Effector CD4-positive, alpha-beta T cell (primary cell): Measurements from ENCODE around the gene BABAM2.
"Not testable (repeated sequence)": the region's sequence is repeated elsewhere in the genome, so short reads cannot be mapped to it uniquely, and the experiment has no call there.

Experiments used
- DNase-seq: peaks from one replicate; pipeline ENCODE4 v3.0.0-alpha.2; 2020

BABAM2 gene

GRCh38 chr2:27988718-27989117, 98.2 kb downstream of the BABAM2 start:
- DNase-seq, result no peak

GRCh38 chr2:27989149-27989548, 98.6 kb downstream of the BABAM2 start:
- DNase-seq, result no peak

GRCh38 chr2:27990030-27990590, 99.6 kb downstream of the BABAM2 start:
- no peak for DNase-seq

GRCh38 chr2:27991146-27991545, 100.6 kb downstream of the BABAM2 start:
- no peak for DNase-seq

GRCh38 chr2:27992787-27993401, 102.4 kb downstream of the BABAM2 start:
- DNase-seq, result no peak

GRCh38 chr2:27993402-27993787, 102.9 kb downstream of the BABAM2 start:
- DNase-seq, result no peak

- DNase-seq, result no peak
These were observed 103.6 kb downstream of the BABAM2 start for GRCh38 chr2:27993950-27994728.

GRCh38 chr2:27996156-27996922, 105.8 kb downstream of the BABAM2 start:
- DNase-seq, result no peak

- DNase-seq, result no peak
These were observed 109.8 kb downstream of the BABAM2 start for GRCh38 chr2:28000287-28000686.

GRCh38 chr2:28002181-28002580, 111.7 kb downstream of the BABAM2 start:
- DNase-seq, result no peak

GRCh38 chr2:28004086-28004485, 113.6 kb downstream of the BABAM2 start:
- DNase-seq, result no peak

- no peak for DNase-seq
These were observed 119.2 kb downstream of the BABAM2 start for GRCh38 chr2:28009732-28010131.

GRCh38 chr2:28011322-28011737, 120.8 kb downstream of the BABAM2 start:
- DNase-seq, result no peak

GRCh38 chr2:28018474-28018873, 127.9 kb downstream of the BABAM2 start:
- not testable (repeated sequence) for DNase-seq

GRCh38 chr2:28019521-28019920, 129.0 kb downstream of the BABAM2 start:
- not testable (repeated sequence) for DNase-seq

- DNase-seq, result no peak
These were observed 131.4 kb downstream of the BABAM2 start for GRCh38 chr2:28021898-28022297.

GRCh38 chr2:28025123-28025522, 134.6 kb downstream of the BABAM2 start:
- no peak for DNase-seq

GRCh38 chr2:28026230-28026629, 135.7 kb downstream of the BABAM2 start:
- DNase-seq, result not testable (repeated sequence)

GRCh38 chr2:28028025-28028424, 137.5 kb downstream of the BABAM2 start:
- no peak for DNase-seq

- no peak for DNase-seq
These were observed 140.1 kb downstream of the BABAM2 start for GRCh38 chr2:28030600-28030999.

- DNase-seq, result no peak
These were observed 142.3 kb downstream of the BABAM2 start for GRCh38 chr2:28032816-28033215.

- no peak for DNase-seq
These were observed 144.2 kb downstream of the BABAM2 start for GRCh38 chr2:28034696-28035095.

GRCh38 chr2:28035163-28035690, 144.7 kb downstream of the BABAM2 start:
- DNase-seq, result no peak
